ENCODE data around the gene SIMC1.
"Not testable (repeated sequence)": the region's sequence is repeated elsewhere in the genome, so short reads cannot be mapped to it uniquely, and the experiment has no call there.

DNA sequence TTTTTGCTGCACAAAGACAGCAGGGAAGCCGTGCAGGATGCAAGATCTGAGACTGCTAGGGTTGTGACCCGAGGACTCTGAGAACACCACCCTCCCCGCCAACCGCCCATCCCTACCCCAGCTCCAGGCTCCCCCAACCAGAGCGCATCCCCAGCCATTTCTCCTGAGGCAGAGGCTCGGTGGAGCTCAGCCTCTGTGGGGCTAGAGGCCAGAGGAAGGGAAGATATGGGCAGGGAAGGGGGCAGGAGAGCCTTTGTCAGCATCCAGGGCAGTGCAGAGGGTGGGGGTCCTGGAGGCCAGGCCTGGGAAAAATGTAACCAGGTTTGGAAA is 43.2 kb upstream of the SIMC1 start:
- TF ChIP-seq, protein P1, sequence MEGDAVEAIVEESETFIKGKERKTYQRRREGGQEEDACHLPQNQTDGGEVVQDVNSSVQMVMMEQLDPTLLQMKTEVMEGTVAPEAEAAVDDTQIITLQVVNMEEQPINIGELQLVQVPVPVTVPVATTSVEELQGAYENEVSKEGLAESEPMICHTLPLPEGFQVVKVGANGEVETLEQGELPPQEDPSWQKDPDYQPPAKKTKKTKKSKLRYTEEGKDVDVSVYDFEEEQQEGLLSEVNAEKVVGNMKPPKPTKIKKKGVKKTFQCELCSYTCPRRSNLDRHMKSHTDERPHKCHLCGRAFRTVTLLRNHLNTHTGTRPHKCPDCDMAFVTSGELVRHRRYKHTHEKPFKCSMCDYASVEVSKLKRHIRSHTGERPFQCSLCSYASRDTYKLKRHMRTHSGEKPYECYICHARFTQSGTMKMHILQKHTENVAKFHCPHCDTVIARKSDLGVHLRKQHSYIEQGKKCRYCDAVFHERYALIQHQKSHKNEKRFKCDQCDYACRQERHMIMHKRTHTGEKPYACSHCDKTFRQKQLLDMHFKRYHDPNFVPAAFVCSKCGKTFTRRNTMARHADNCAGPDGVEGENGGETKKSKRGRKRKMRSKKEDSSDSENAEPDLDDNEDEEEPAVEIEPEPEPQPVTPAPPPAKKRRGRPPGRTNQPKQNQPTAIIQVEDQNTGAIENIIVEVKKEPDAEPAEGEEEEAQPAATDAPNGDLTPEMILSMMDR (IDR thresholded peaks at IDR 0.05; ENCODE audit: borderline replicate concordance, extremely low read depth, low read length, poor library complexity, severe bottlenecking), result not testable (repeated sequence)
- not testable (repeated sequence) for TF ChIP-seq EZH2 (IDR thresholded peaks at IDR 0.05; ENCODE audit: borderline replicate concordance, low read depth, low read length, severe bottlenecking)

Data from DND-41 (cell line).